Gastrocnemius medialis (tissue), 4 donors: ENCODE measurements around the gene CCDC78. TPM values are rescaled to one million over a fixed set of nuclear protein-coding genes. Genes with fewer than 3 reads are reported as not detected.

Experiments used
- ATAC-seq, 2 donors: fragments of 150-250 bp; one replicate each; pipeline ENCODE4 v1.9.1; 2016
- DNase-seq, 2 donors: peaks; one replicate each; pipeline ENCODE4 v3.0.0-alpha.2; 2019
- H3K27ac ChIP-seq, 4 donors: fragments of 200-600 bp; sonication (generic); 1 replicate in 1 of 4; 2 replicates in 3 of 4; pipeline ENCODE4 v1.5.1; 2016 to 2018; ENCODE audit warnings: mild to moderate bottlenecking in 2 of 4, moderate library complexity in 1 of 4
- H3K27me3 ChIP-seq, 3 donors: fragments of 200-600 bp; sonication (generic) in 2 of 3; 1 replicate in 1 of 3; 2 replicates in 2 of 3; pipeline versions ENCODE4 v1.5.1 to v1.6.0; 2016 to 2019; ENCODE audit warnings: mild to moderate bottlenecking in 1 of 3, moderate library complexity in 1 of 3
- H3K36me3 ChIP-seq, 2 donors: fragments of 200-600 bp; sonication (generic) in 1 of 2; one replicate each; pipeline ENCODE4 v1.5.1; 2017 to 2018
- H3K4me1 ChIP-seq, 2 donors: fragments of 200-600 bp; sonication (generic) in 1 of 2; one replicate each; pipeline ENCODE4 v1.5.1; 2016 to 2017; ENCODE audit warnings: mild to moderate bottlenecking in 2 of 2
- H3K4me3 ChIP-seq, 4 donors: fragments of 200-600 bp; sonication (generic) in 3 of 4; 1 replicate in 1 of 4; 2 replicates in 3 of 4; pipeline ENCODE4 v1.5.1; 2016 to 2019; ENCODE audit warnings: mild to moderate bottlenecking in 2 of 4
- H3K9me3 ChIP-seq, 3 donors: fragments of 200-600 bp; sonication (generic) in 2 of 3; 1 replicate in 1 of 3; 2 replicates in 2 of 3; pipeline ENCODE4 v1.5.1; 2016 to 2019
- POLR2A ChIP-seq, 2 donors: fragments of 450-650 bp; IDR thresholded peaks; one replicate each; pipeline ENCODE4 v1.6.1; 2017; ENCODE audit warnings: antibody characterized with exemption in 2 of 2, mild to moderate bottlenecking in 2 of 2, moderate library complexity in 2 of 2
- in situ Hi-C, 4 donors: fragments of 200-750 bp; cut with MboI; loops; one replicate each; pipeline versions ENCODE4 v1.15.0 to v1.8.0; 2017; ENCODE audit warnings: low sequenced_read_pairs in 4 of 4
- intact Hi-C: fragments of 100-400 bp; cut with DNase I; formaldehyde crosslinking; loops from one replicate; pipeline ENCODE4 v1.15.1; 2023; ENCODE audit warnings: low total_unique reads
- total RNA-seq, 4 donors: library from RNA; depleted of rRNA; stranded (reverse); fragments of >200 nt; gene quantifications; one replicate each; pipeline versions ENCODE4 v1.1.0 to v1.2.3, GENCODE V29; 2016
- TF ChIP-seq, protein P1 (sequence below), 5 experiments: fragments of 450-650 bp in 3 of 5; fragments of 200-600 bp in 2 of 5; sonication (generic) in 2 of 5; IDR thresholded peaks in 4 of 5; conservative IDR thresholded peaks in 1 of 5; 1 replicate in 4 of 5; 2 replicates in 1 of 5; pipeline ENCODE4 v1.5.1; 2016 to 2019; ENCODE audit warnings: antibody characterized with exemption in 5 of 5, mild to moderate bottlenecking in 3 of 5, moderate library complexity in 3 of 5

The CCDC78 gene
- total RNA-seq, 4 donors from 2014 or later, result not detected

DNA sequence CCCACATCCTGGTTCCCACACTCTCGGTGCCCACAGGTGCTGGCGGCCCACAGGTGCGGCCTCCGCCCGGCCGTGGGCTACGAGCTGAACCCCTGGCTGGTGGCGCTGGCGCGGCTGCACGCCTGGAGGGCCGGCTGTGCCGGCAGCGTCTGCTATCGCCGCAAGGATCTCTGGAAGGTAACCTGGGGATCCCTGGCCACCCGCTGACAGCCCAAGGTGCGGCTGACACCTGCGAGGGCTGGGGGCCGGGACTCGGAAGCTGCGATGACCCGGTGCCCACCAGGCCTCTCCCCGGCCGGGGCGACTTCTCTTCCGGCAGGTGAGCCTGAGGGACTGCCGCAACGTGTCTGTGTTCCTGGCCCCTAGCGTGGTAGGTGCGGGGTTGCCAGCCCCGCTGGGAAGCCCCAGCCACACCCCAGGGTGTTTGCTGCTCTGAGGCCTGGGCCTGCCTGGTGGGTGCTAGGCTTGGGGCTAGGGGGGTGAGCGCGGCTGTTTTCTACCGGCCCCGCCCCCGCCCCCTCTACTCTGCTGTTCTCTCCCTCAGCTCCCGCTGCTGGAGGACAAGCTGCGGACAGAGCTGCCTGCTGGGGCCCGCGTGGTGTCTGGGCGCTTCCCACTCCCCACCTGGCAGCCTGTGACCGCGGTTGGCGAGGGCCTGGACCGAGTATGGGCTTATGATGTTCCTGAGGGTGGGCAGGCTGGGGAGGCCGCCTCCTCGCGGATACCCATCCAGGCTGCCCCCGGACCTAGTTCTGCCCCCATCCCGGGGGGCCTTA, 4.3 kb downstream of the CCDC78 start:
- TF ChIP-seq, protein P1, sequence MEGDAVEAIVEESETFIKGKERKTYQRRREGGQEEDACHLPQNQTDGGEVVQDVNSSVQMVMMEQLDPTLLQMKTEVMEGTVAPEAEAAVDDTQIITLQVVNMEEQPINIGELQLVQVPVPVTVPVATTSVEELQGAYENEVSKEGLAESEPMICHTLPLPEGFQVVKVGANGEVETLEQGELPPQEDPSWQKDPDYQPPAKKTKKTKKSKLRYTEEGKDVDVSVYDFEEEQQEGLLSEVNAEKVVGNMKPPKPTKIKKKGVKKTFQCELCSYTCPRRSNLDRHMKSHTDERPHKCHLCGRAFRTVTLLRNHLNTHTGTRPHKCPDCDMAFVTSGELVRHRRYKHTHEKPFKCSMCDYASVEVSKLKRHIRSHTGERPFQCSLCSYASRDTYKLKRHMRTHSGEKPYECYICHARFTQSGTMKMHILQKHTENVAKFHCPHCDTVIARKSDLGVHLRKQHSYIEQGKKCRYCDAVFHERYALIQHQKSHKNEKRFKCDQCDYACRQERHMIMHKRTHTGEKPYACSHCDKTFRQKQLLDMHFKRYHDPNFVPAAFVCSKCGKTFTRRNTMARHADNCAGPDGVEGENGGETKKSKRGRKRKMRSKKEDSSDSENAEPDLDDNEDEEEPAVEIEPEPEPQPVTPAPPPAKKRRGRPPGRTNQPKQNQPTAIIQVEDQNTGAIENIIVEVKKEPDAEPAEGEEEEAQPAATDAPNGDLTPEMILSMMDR (IDR thresholded peaks at IDR 0.05 in 4 of 5, conservative IDR thresholded peaks at IDR 0.05 in 1 of 5), result no peak
- intact Hi-C loops, result loop anchor here (1.0 to 2.0 kb wide), 3 partner anchors 19 to 67 kb away; partner anchors contain the start of genes CHTF18, RPUSD1 and WDR24
- ATAC-seq (no peak), DNase-seq (no peak)
- in situ Hi-C loops, result no loop called here
- peaks cover 11 to 18% (median 16%) of the 10 kb centered on the region in 3 donors for H3K27me3 ChIP-seq
- no peaks in the 10 kb centered on the region for H3K36me3 ChIP-seq
- peak overlapping the region; percentile 76 to 99 (median 83) for H3K4me3 ChIP-seq
- peak overlapping the region; percentile 86 to 95 (median 90) for H3K27ac ChIP-seq
- H3K9me3 ChIP-seq, result no peaks in the 10 kb centered on the region
- H3K4me1 ChIP-seq, result peaks cover 14 to 24% of the 10 kb centered on the region in 2 donors

DNA sequence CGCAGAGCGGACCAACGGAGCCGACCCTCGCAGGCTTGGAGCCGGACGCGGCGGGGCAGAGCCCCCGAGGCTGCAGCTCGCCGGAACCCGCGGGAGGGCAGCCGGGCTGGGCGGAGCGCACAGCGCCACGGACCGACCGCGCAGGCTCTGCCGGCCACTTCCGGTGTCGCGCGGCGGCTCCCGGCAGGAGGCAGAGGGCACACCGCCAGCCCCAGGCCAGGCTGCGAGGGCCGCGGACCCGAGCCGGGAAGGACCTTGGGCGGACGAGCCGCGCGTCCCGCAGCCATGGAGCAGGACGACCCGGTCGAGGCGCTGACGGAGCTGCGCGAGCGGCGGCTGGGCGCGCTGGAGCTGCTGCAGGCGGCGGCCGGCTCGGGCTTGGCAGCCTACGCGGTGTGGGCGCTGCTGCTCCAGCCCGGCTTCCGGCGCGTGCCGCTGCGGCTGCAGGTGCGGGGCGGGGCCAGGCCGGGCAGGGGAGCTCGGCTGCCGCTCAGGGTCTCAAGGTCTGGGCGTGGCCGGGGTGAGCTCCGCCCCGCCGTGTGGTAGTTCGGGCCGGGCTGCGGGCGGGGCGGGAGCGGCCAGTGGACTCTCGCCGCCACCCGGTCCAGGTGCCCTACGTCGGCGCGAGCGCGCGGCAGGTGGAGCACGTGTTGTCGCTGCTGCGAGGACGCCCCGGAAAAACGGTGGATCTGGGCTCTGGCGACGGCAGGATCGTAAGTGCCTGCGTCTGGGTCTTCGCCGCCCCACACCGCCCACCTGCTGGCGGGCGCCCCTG, 5.1 kb downstream of the CCDC78 start, which contains the start of gene ANTKMT:
ANTKMT (plus strand) TSS at position 157 of the 775 bp plus-strand sequence; CDS start at position 286, 129 bp downstream.
- peak within 1 kb of the TSS; percentile 86 to 95 (median 90) for H3K27ac ChIP-seq
- peaks cover 6 to 14% (median 11%) of the 10 kb centered on the region in 3 donors for H3K27me3 ChIP-seq
- TF ChIP-seq, protein P1 (IDR thresholded peaks at IDR 0.05 in 4 of 5, conservative IDR thresholded peaks at IDR 0.05 in 1 of 5), result peak in 2 of 5 experiments; percentile 19 to 34
- peak; percentile 70 to 71 for TF ChIP-seq POLR2A (IDR thresholded peaks at IDR 0.05)
- ATAC-seq (peak; percentile 90), DNase-seq (peak; percentile 68 to 83)
- in situ Hi-C loops, result no loop called here
- peak within 1 kb of the TSS; percentile 76 to 99 (median 83) for H3K4me3 ChIP-seq
- H3K9me3 ChIP-seq, result no peaks in the 10 kb centered on the region
- intact Hi-C loops, result loop anchor here (1.0 to 2.0 kb wide), 3 partner anchors 20 to 68 kb away; partner anchors contain the start of genes CHTF18, RPUSD1 and WDR24
- H3K4me1 ChIP-seq, result peaks cover 15 to 30% of the 10 kb centered on the region in 2 donors
- no peaks in the 10 kb centered on the region for H3K36me3 ChIP-seq

- peaks cover 21 to 35% of the 10 kb centered on the region in 2 donors for H3K4me1 ChIP-seq
Measured at GRCh38 chr16:720447-720989, 5.7 kb downstream of the CCDC78 start.

More at GRCh38 chr16:720447-720989, 5.7 kb downstream of the CCDC78 start:
- DNase-seq (no peak), ATAC-seq (peak; percentile 31 to 38)
- in situ Hi-C loops (no loop called here), intact Hi-C loops (loop anchor here (2.0 kb wide), 1 partner anchor 68 kb away; the partner anchor contains the start of genes CHTF18 and RPUSD1)
- H3K36me3 ChIP-seq, result no peaks in the 10 kb centered on the region
- H3K9me3 ChIP-seq, result no peaks in the 10 kb centered on the region
- TF ChIP-seq, protein P1 (IDR thresholded peaks at IDR 0.05 in 4 of 5, conservative IDR thresholded peaks at IDR 0.05 in 1 of 5), result no peak
- TF ChIP-seq POLR2A (IDR thresholded peaks at IDR 0.05), result no peak
- H3K4me3 ChIP-seq, result peak overlapping the region; percentile 76 to 99 (median 83)
- peaks cover 0 to 7% (median 5%) of the 10 kb centered on the region in 3 donors for H3K27me3 ChIP-seq
- peak overlapping the region; percentile 86 to 95 (median 90) for H3K27ac ChIP-seq
